K562 (cell line): ENCODE measurements around the gene PHLPP2. TPM values are rescaled to one million over a fixed set of nuclear protein-coding genes. Genes with fewer than 3 reads are reported as not detected.
A peak's percentile ranks its signal among the peaks of the same experiment; 100 is the strongest.

Experiments
- ATAC-seq: fragments of 200-7000 bp; cut with Tn5 transposase; 3 replicates; pipeline ENCODE4 v1.9.1; 2020; ENCODE audit warnings: moderate library complexity
- BruUV-seq: library from RNA; stranded (reverse); fragments of 400-500 nt; replicated peaks from 2 replicates; lab custom pipeline; 2021; lab: Mats Ljungman, UMichigan
- CTCF ChIA-PET: fragments of 300-600 bp; formaldehyde crosslinking; extraction: SDS; loops from one replicate; lab custom pipeline; 2021; ENCODE audit warnings: low intra/inter-chr PET ratio; lab: Yijun Ruan, JAX
- POLR2A ChIA-PET: fragments of 300-600, 350-650 bp; sonication (Branson Sonifier 250); formaldehyde crosslinking; extraction: SDS; loops from one replicate; lab custom pipeline; 2021; ENCODE audit warnings: antibody characterized with exemption, inconsistent platforms; lab: Yijun Ruan, JAX
- DNase-seq, 4 experiments: peaks; one replicate each; pipeline versions ENCODE4 v3.0.0 to v3.0.0-alpha.2; 2011 to 2018; ENCODE audit warnings: low spot score in 3 of 4, mixed read lengths in 3 of 4; ENCODE audit errors: extremely low read depth in 1 of 4
- FAIRE-seq: peaks from 2 replicates; lab custom pipeline; 2011; peaks lifted over from hg19 to GRCh38; lab: Jason Lieb, UNC
- H2AFZ ChIP-seq: 2 replicates; pipeline ENCODE4 v1.6.0; 2011; ENCODE audit warnings: low read depth, low read length, control low read depth, inconsistent platforms
- H3K27ac ChIP-seq: fragments of 200-600 bp; 3 replicates; pipeline ENCODE4 v1.8.0; 2011; ENCODE audit warnings: low read depth, mild to moderate bottlenecking, control low read depth, inconsistent platforms, low read length, moderate library complexity, mixed read lengths; ENCODE audit errors: extremely low read depth
- H3K27me3 ChIP-seq, 2 experiments: fragments of 300-600 bp in 1 of 2; 2 replicates in 1 of 2; 3 replicates in 1 of 2; pipeline versions ENCODE4 v1.6.0 to v1.8.0; 2011; ENCODE audit warnings: inconsistent platforms in 2 of 2, low read length in 2 of 2, mild to moderate bottlenecking in 1 of 2, mixed read lengths in 1 of 2, moderate library complexity in 1 of 2; ENCODE audit not compliant: control insufficient read depth in 2 of 2, insufficient read depth in 2 of 2
- H3K36me3 ChIP-seq: fragments of 300-600 bp; 3 replicates; pipeline ENCODE4 v1.8.0; 2011; ENCODE audit warnings: mild to moderate bottlenecking, low read length, inconsistent platforms; ENCODE audit not compliant: control insufficient read depth, insufficient read depth
- H3K4me1 ChIP-seq, 2 experiments: fragments of 200-600 bp in 1 of 2; replicated peaks in 1 of 2; 2 replicates in 1 of 2; 3 replicates in 1 of 2; pipeline versions ENCODE4 v1.5.1 to v1.8.0; 2011; ENCODE audit warnings: inconsistent platforms in 2 of 2, low read length in 2 of 2, mild to moderate bottlenecking in 1 of 2, mixed read lengths in 1 of 2, moderate library complexity in 1 of 2; ENCODE audit not compliant: control insufficient read depth in 2 of 2, insufficient read depth in 2 of 2
- H3K4me2 ChIP-seq: 2 replicates; pipeline ENCODE4 v1.6.1; 2011; ENCODE audit warnings: low read length, control low read depth, inconsistent platforms, mixed read lengths; ENCODE audit not compliant: insufficient read depth
- H3K4me3 ChIP-seq: fragments of 200-600 bp; sonication (generic), shearing (Covaris generic); 2 replicates; pipeline ENCODE4 v1.5.1; 2016; ENCODE audit warnings: control low read depth, inconsistent platforms
- H3K79me2 ChIP-seq: fragments of 200-600 bp; 3 replicates; pipeline ENCODE4 v1.8.0; 2011; ENCODE audit warnings: low read length, inconsistent platforms; ENCODE audit not compliant: control insufficient read depth, insufficient read depth
- H3K9ac ChIP-seq, 2 experiments: 2 replicates each; pipeline versions ENCODE4 v1.6.0 to v1.6.1; 2011; ENCODE audit warnings: low read depth in 2 of 2, low read length in 2 of 2, control low read depth in 1 of 2, inconsistent platforms in 1 of 2, mild to moderate bottlenecking in 1 of 2, mixed read lengths in 1 of 2; ENCODE audit not compliant: insufficient read depth in 1 of 2
- H3K9me1 ChIP-seq: one replicate; pipeline ENCODE4 v1.6.0; 2011; ENCODE audit warnings: inconsistent platforms, mild to moderate bottlenecking, low read length, moderate library complexity; ENCODE audit not compliant: control insufficient read depth, insufficient read depth
- H3K9me3 ChIP-seq: replicated peaks from 2 replicates; pipeline ENCODE4 v1.5.1; 2011; ENCODE audit warnings: low read depth, low read length, inconsistent platforms; ENCODE audit not compliant: control insufficient read depth, insufficient read depth
- H4K20me1 ChIP-seq: replicated peaks from 2 replicates; pipeline ENCODE4 v1.6.1; 2011; ENCODE audit warnings: low read length, inconsistent platforms, mixed read lengths; ENCODE audit not compliant: control insufficient read depth, insufficient read depth
- JUN ChIP-seq, 2 experiments: sonication (generic) in 1 of 2; formaldehyde crosslinking in 1 of 2; IDR thresholded peaks; 2 replicates each; pipeline versions ENCODE4 v1.6.1 to v1.8.0; 2012 to 2022; ENCODE audit warnings: borderline replicate concordance in 2 of 2, mild to moderate bottlenecking in 2 of 2, improper control_type of control experiment in 1 of 2, low read depth in 1 of 2, low read length in 1 of 2, missing genetic modification reagents in 1 of 2
- LARP7 ChIP-seq: fragments of 450-650 bp; IDR thresholded peaks from 2 replicates; pipeline ENCODE4 v1.6.1; 2016
- MBD2 ChIP-seq: sonication (generic); IDR thresholded peaks from 2 replicates; pipeline ENCODE4 v1.6.1; 2016; ENCODE audit warnings: low read depth, borderline replicate concordance
- PRDM10 ChIP-seq: fragments of 450-650 bp; IDR thresholded peaks from 2 replicates; pipeline ENCODE4 v1.6.1; 2018; ENCODE audit not compliant: partially characterized antibody
- ZNF512 ChIP-seq: IDR thresholded peaks from 2 replicates; pipeline ENCODE4 v1.6.1; 2016; ENCODE audit warnings: missing genetic modification characterization, missing compliant biosample characterization
- ZNF76 ChIP-seq: fragments of 250-450 bp; sonication (Bioruptor Pico); IDR thresholded peaks from 2 replicates; pipeline ENCODE4 v1.4.0; 2020; ENCODE audit warnings: mild to moderate bottlenecking, moderate library complexity, borderline replicate concordance
- in situ Hi-C: fragments of 300-500 bp; cut with MboI; formaldehyde crosslinking; loops from 4 replicates; pipeline ENCODE4 v1.15.0; 2018; ENCODE audit warnings: inconsistent platforms, mixed read lengths
- intact Hi-C: fragments of 100-400 bp; cut with micrococcal nuclease; formaldehyde crosslinking; loops from 2 replicates; pipeline ENCODE4 v1.14.2; 2022
- polyA plus RNA-seq, 8 experiments: library from polyadenylated mRNA; depleted of rRNA in 4 of 8; stranded (reverse) in 5 of 8; unstranded in 3 of 8; fragments of >200 nt; fragmentation: Nextera tagmentation in 2 of 8; fragmentation: Illumina TruSeq in 1 of 8; extraction: Ambion mirVana in 2 of 8; extraction: Trizol in 1 of 8; gene quantifications; 2 replicates each; pipeline versions ENCODE4 v1.2.1 to v1.2.3, GENCODE V29; 2011 to 2014; ENCODE audit warnings: inconsistent platforms in 1 of 8, missing spikeins in 1 of 8
- total RNA-seq, 7 experiments: library from RNA; depleted of rRNA in 6 of 7; stranded (reverse); fragments of >200 nt in 6 of 7; fragmentation: Illumina TruSeq in 2 of 7; extraction: Trizol in 2 of 7; gene quantifications; 2 replicates each; pipeline versions ENCODE4 v1.2.1 to v1.2.3, GENCODE V29; 2011 to 2021; ENCODE audit warnings: low replicate concordance in 1 of 7

The PHLPP2 gene
- total and polyA plus RNA-seq, 9 of the 15 experiments (the other 6 are each of a cell fraction or from before 2014, with no cell fraction given) = 0.60 to 7.1 (median 2.6) TPM

GRCh38 chr16:71754108-71754507 is 29.6 kb upstream of the PHLPP2 start:
- no peak for DNase-seq
- no peak for ATAC-seq
- intact Hi-C loops = no loop called here
- Histone ChIP-seq H3K27ac (no peak overlapping the region), H4K20me1 (no peaks in the 10 kb centered on the region), H3K27me3 (no peaks in the 10 kb centered on the region)
- CTCF ChIA-PET = no interaction called here
- no peak for FAIRE-seq
- TF ChIP-seq PRDM10 (no peak), ZNF512 (tag) (peak; percentile 89), LARP7 (0 out of 2 replicates have a peak, but pooled peaks have one; percentile 29), JUN (IDR thresholded peaks at IDR 0.05; ENCODE audit: borderline replicate concordance, low read depth, low read length) (no peak), JUN (CRISPR knock-in tag; IDR thresholded peaks at IDR 0.05; ENCODE audit: borderline replicate concordance) (no peak), ZNF76 (no peak), MBD2 (no peak)
- TF ChIP-seq, all 486 proteins: peak for 2
- Histone ChIP-seq H3K4me3 (no peak overlapping the region), H3K9me1 (no peaks in the 10 kb centered on the region), H3K4me2 (no peak overlapping the region), H2AFZ (no peak overlapping the region), H3K79me2 (no peaks in the 10 kb centered on the region), H3K4me1 (no peaks in the 10 kb centered on the region), H3K9me3 (no peaks in the 10 kb centered on the region), H3K36me3 (peaks cover 86% of the 10 kb centered on the region), H3K9ac (no peak overlapping the region)
- no TSS peak for BruUV-seq
- POLR2A ChIA-PET = no interaction called here
- in situ Hi-C loops = no loop called here
